K562 (cell line): ENCODE measurements around the gene NRXN2. TPM values are rescaled to one million over a fixed set of nuclear protein-coding genes. Genes with fewer than 3 reads are reported as not detected.
A peak's percentile ranks its signal among the peaks of the same experiment; 100 is the strongest.

Source experiments
- BRF1 ChIP-seq: IDR thresholded peaks from 3 replicates; pipeline ENCODE4 v1.6.1; 2011; ENCODE audit warnings: borderline replicate concordance, mild to moderate bottlenecking; ENCODE audit not compliant: insufficient read length; ENCODE audit errors: extremely low read depth
- CAMTA2 ChIP-seq: fragments of 250-450 bp; sonication (Bioruptor Pico); conservative IDR thresholded peaks from 2 replicates; pipeline ENCODE4 v1.5.1; 2022
- CREB1 ChIP-seq, 2 experiments: sonication (generic) in 1 of 2; formaldehyde crosslinking in 1 of 2; IDR thresholded peaks; 2 replicates each; pipeline versions ENCODE4 v1.6.1 to v1.8.0; 2012 to 2022; ENCODE audit warnings: inconsistent platforms in 1 of 2, mild to moderate bottlenecking in 1 of 2, missing genetic modification reagents in 1 of 2, moderate library complexity in 1 of 2
- HNRNPK ChIP-seq: fragments of 200-400 bp; formaldehyde crosslinking; IDR thresholded peaks from one replicate; pipeline ENCODE4 v1.6.1; 2018; ENCODE audit warnings: mild to moderate bottlenecking, low read depth, low read length; ENCODE audit not compliant: poor library complexity, severe bottlenecking
- PHB ChIP-seq: fragments of 250-450 bp; sonication (Bioruptor Pico); IDR thresholded peaks from 2 replicates; pipeline ENCODE4 v1.5.0; 2021
- PPARD ChIP-seq: fragments of 250-450 bp; sonication (Bioruptor Pico); IDR thresholded peaks from 2 replicates; pipeline ENCODE4 v1.8.0; 2022; ENCODE audit warnings: inconsistent platforms, mild to moderate bottlenecking, moderate library complexity
- RBM17 ChIP-seq: fragments of 200-400 bp; formaldehyde crosslinking; IDR thresholded peaks from 2 replicates; pipeline ENCODE4 v1.6.1; 2017; ENCODE audit warnings: low read depth, mild to moderate bottlenecking, low read length, borderline replicate concordance
- ZNF232 ChIP-seq: sonication (generic); formaldehyde crosslinking; IDR thresholded peaks from 2 replicates; pipeline ENCODE4 v1.8.0; 2022; ENCODE audit warnings: mild to moderate bottlenecking, missing genetic modification reagents
- polyA plus RNA-seq, 8 experiments: library from polyadenylated mRNA; depleted of rRNA in 4 of 8; stranded (reverse) in 5 of 8; unstranded in 3 of 8; fragments of >200 nt; fragmentation: Nextera tagmentation in 2 of 8; fragmentation: Illumina TruSeq in 1 of 8; extraction: Ambion mirVana in 2 of 8; extraction: Trizol in 1 of 8; gene quantifications; 2 replicates each; pipeline versions ENCODE4 v1.2.1 to v1.2.3, GENCODE V29; 2011 to 2014; ENCODE audit warnings: inconsistent platforms in 1 of 8, missing spikeins in 1 of 8
- total RNA-seq, 7 experiments: library from RNA; depleted of rRNA in 6 of 7; stranded (reverse); fragments of >200 nt in 6 of 7; fragmentation: Illumina TruSeq in 2 of 7; extraction: Trizol in 2 of 7; gene quantifications; 2 replicates each; pipeline versions ENCODE4 v1.2.1 to v1.2.3, GENCODE V29; 2011 to 2021; ENCODE audit warnings: low replicate concordance in 1 of 7
- TF ChIP-seq, protein P1 (sequence below): fragments of 200-800 bp; sonication (Bioruptor generic); IDR thresholded peaks from 2 replicates; pipeline ENCODE4 v1.6.1; 2016; ENCODE audit warnings: missing genetic modification characterization, missing compliant biosample characterization
- TF ChIP-seq, protein P2 (sequence below), 2 experiments: fragments of 150-350 bp in 1 of 2; IDR thresholded peaks; 2 replicates each; pipeline ENCODE4 v1.6.1; 2012 to 2016; ENCODE audit warnings: low read depth in 2 of 2, low read length in 2 of 2, mild to moderate bottlenecking in 1 of 2, moderate library complexity in 1 of 2
- TF ChIP-seq, protein P3 (sequence below): fragments of 450-650 bp; conservative IDR thresholded peaks from 2 replicates; pipeline ENCODE4 v1.6.1; 2016; ENCODE audit warnings: missing genetic modification characterization, low read depth, mild to moderate bottlenecking, missing compliant biosample characterization, moderate library complexity
- TF ChIP-seq, protein P4 (sequence below): IDR thresholded peaks from 2 replicates; pipeline ENCODE4 v1.6.1; 2011; ENCODE audit not compliant: insufficient read length; ENCODE audit errors: extremely low read depth
- TF ChIP-seq, protein P5 (sequence below): fragments of 250-450 bp; sonication (Bioruptor Pico); IDR thresholded peaks from 2 replicates; pipeline ENCODE4 v1.8.0; 2021; ENCODE audit warnings: borderline replicate concordance, mild to moderate bottlenecking, moderate library complexity; ENCODE audit not compliant: poor library complexity, severe bottlenecking

NRXN2 gene
- total and polyA plus RNA-seq, 9 of the 15 experiments (the other 6 are each of a cell fraction or from before 2014, with no cell fraction given) = 0.07 to 0.47 (median 0.15) TPM; not detected in 4

DNA sequence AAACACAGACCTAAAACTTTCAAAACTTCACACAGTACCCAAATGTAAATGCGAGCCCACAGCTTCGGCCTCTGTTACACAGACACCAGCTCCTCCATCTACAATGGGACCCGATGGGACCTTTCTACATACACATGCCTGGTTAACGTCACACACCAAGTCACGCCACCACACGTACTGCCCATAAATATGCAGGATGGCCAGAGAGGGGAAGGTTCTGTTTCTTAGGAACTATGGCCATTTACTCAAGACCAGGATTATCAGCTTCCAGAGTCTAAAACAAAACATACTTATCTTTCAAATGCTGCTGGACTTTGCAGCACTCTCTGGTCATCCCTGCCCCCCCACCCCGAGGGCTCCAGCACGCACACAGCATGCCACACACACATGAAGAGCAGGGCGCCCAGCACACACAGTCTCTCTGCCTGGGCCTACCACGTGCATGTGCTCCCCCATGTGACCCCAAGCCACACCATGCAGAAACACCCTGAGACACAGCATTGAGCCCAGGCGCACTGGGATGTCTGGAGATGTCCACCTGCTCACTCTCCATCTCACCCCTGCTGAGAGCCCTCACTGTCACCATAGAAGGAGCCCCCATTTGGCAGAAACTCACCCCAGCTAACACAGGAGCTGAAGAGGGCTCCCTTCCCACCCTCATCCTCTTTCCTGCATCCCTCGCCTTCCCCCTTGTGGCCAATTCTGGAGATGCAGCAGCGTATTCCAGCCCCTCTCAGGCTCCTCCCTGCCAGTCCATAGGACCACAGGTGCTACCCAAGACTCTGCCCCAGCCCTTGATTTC, 70.2 kb downstream of the NRXN2 start (continued):
- TF ChIP-seq, protein P1, sequence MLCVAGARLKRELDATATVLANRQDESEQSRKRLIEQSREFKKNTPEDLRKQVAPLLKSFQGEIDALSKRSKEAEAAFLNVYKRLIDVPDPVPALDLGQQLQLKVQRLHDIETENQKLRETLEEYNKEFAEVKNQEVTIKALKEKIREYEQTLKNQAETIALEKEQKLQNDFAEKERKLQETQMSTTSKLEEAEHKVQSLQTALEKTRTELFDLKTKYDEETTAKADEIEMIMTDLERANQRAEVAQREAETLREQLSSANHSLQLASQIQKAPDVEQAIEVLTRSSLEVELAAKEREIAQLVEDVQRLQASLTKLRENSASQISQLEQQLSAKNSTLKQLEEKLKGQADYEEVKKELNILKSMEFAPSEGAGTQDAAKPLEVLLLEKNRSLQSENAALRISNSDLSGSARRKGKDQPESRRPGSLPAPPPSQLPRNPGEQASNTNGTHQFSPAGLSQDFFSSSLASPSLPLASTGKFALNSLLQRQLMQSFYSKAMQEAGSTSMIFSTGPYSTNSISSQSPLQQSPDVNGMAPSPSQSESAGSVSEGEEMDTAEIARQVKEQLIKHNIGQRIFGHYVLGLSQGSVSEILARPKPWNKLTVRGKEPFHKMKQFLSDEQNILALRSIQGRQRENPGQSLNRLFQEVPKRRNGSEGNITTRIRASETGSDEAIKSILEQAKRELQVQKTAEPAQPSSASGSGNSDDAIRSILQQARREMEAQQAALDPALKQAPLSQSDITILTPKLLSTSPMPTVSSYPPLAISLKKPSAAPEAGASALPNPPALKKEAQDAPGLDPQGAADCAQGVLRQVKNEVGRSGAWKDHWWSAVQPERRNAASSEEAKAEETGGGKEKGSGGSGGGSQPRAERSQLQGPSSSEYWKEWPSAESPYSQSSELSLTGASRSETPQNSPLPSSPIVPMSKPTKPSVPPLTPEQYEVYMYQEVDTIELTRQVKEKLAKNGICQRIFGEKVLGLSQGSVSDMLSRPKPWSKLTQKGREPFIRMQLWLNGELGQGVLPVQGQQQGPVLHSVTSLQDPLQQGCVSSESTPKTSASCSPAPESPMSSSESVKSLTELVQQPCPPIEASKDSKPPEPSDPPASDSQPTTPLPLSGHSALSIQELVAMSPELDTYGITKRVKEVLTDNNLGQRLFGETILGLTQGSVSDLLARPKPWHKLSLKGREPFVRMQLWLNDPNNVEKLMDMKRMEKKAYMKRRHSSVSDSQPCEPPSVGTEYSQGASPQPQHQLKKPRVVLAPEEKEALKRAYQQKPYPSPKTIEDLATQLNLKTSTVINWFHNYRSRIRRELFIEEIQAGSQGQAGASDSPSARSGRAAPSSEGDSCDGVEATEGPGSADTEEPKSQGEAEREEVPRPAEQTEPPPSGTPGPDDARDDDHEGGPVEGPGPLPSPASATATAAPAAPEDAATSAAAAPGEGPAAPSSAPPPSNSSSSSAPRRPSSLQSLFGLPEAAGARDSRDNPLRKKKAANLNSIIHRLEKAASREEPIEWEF (CRISPR knock-in tag) = no peak
- TF ChIP-seq PPARD (CRISPR knock-in tag) (no peak), CAMTA2 (CRISPR knock-in tag) (no peak), RBM17 (no peak), BRF1 (no peak), CREB1 (IDR thresholded peaks at IDR 0.05) (no peak), CREB1 (CRISPR knock-in tag; IDR thresholded peaks at IDR 0.05) (0 out of 2 replicates have a peak, but pooled peaks have one; percentile 24), ZNF232 (CRISPR knock-in tag) (no peak), HNRNPK (no peak), PHB (CRISPR knock-in tag) (no peak)
- TF ChIP-seq, protein P2, sequence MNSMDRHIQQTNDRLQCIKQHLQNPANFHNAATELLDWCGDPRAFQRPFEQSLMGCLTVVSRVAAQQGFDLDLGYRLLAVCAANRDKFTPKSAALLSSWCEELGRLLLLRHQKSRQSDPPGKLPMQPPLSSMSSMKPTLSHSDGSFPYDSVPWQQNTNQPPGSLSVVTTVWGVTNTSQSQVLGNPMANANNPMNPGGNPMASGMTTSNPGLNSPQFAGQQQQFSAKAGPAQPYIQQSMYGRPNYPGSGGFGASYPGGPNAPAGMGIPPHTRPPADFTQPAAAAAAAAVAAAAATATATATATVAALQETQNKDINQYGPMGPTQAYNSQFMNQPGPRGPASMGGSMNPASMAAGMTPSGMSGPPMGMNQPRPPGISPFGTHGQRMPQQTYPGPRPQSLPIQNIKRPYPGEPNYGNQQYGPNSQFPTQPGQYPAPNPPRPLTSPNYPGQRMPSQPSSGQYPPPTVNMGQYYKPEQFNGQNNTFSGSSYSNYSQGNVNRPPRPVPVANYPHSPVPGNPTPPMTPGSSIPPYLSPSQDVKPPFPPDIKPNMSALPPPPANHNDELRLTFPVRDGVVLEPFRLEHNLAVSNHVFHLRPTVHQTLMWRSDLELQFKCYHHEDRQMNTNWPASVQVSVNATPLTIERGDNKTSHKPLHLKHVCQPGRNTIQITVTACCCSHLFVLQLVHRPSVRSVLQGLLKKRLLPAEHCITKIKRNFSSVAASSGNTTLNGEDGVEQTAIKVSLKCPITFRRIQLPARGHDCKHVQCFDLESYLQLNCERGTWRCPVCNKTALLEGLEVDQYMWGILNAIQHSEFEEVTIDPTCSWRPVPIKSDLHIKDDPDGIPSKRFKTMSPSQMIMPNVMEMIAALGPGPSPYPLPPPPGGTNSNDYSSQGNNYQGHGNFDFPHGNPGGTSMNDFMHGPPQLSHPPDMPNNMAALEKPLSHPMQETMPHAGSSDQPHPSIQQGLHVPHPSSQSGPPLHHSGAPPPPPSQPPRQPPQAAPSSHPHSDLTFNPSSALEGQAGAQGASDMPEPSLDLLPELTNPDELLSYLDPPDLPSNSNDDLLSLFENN (IDR thresholded peaks at IDR 0.05; ENCODE audit: low read depth in 2 of 2, low read length in 2 of 2) = no peak
- TF ChIP-seq, protein P3, sequence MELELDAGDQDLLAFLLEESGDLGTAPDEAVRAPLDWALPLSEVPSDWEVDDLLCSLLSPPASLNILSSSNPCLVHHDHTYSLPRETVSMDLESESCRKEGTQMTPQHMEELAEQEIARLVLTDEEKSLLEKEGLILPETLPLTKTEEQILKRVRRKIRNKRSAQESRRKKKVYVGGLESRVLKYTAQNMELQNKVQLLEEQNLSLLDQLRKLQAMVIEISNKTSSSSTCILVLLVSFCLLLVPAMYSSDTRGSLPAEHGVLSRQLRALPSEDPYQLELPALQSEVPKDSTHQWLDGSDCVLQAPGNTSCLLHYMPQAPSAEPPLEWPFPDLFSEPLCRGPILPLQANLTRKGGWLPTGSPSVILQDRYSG (tag) = no peak
- TF ChIP-seq, protein P4, sequence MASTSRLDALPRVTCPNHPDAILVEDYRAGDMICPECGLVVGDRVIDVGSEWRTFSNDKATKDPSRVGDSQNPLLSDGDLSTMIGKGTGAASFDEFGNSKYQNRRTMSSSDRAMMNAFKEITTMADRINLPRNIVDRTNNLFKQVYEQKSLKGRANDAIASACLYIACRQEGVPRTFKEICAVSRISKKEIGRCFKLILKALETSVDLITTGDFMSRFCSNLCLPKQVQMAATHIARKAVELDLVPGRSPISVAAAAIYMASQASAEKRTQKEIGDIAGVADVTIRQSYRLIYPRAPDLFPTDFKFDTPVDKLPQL = no peak
- TF ChIP-seq, protein P5, sequence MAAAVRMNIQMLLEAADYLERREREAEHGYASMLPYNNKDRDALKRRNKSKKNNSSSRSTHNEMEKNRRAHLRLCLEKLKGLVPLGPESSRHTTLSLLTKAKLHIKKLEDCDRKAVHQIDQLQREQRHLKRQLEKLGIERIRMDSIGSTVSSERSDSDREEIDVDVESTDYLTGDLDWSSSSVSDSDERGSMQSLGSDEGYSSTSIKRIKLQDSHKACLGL (CRISPR knock-in tag) = no peak
